ENCODE data around the gene ARHGEF28. TPM values are rescaled to one million over a fixed set of nuclear protein-coding genes. Genes with fewer than 3 reads are reported as not detected.

ARHGEF28 gene
- polyA plus RNA-seq, 3 donors: not detected

DNA sequence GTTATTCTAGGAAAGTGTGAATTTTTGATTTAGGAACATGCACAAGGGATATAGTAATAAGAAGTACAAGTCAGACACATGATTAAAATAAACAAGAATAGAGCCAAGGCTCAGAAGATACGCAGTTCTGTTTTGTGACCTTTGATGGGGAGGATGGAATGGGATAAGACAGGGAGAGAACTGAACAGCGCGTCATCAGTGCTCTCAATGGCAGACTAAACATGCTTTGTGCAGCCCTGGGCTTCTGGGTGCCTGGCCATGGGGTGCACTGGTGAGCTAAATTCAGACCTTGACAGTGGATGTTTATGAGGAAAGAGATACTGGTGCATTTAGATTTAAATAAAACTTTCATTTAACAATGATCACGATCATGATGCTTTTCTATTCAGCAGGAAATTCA lies 309.7 kb downstream of the ARHGEF28 start:
- no peaks in the 10 kb centered on the region for H3K27me3 ChIP-seq (ENCODE audit: control insufficient read depth in 2 of 2, insufficient read depth in 2 of 2, low read length in 2 of 2)
- H3K9ac ChIP-seq (ENCODE audit: insufficient read depth, low read length, poor library complexity, severe bottlenecking): no peak overlapping the region
- H3K4me1 ChIP-seq (ENCODE audit: control insufficient read depth in 1 of 2, insufficient read depth in 2 of 2, low read length in 2 of 2): no peaks in the 10 kb centered on the region
- H3K27ac ChIP-seq (ENCODE audit: low read depth in 1 of 2, low read length in 2 of 2): no peak overlapping the region
- no peaks in the 10 kb centered on the region for H3K36me3 Mint-ChIP-seq
- H3K4me2 ChIP-seq (replicated peaks; ENCODE audit: extremely low read depth, low read length, poor library complexity, severe bottlenecking): no peak overlapping the region
- peaks cover 0 to 3% (median 0%) of the 10 kb centered on the region in 7 donors for H3K9me3 Mint-ChIP-seq
- H3K4me3 Mint-ChIP-seq: no peak overlapping the region
- TF ChIP-seq, protein P1, sequence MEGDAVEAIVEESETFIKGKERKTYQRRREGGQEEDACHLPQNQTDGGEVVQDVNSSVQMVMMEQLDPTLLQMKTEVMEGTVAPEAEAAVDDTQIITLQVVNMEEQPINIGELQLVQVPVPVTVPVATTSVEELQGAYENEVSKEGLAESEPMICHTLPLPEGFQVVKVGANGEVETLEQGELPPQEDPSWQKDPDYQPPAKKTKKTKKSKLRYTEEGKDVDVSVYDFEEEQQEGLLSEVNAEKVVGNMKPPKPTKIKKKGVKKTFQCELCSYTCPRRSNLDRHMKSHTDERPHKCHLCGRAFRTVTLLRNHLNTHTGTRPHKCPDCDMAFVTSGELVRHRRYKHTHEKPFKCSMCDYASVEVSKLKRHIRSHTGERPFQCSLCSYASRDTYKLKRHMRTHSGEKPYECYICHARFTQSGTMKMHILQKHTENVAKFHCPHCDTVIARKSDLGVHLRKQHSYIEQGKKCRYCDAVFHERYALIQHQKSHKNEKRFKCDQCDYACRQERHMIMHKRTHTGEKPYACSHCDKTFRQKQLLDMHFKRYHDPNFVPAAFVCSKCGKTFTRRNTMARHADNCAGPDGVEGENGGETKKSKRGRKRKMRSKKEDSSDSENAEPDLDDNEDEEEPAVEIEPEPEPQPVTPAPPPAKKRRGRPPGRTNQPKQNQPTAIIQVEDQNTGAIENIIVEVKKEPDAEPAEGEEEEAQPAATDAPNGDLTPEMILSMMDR (IDR thresholded peaks at IDR 0.05): no peak
- H3K9me3 ChIP-seq (replicated peaks in 1 of 2; ENCODE audit: control insufficient read depth in 1 of 2, insufficient read depth in 1 of 2, low read length in 2 of 2): no peaks in the 10 kb centered on the region
- no peaks in the 10 kb centered on the region for H3K79me2 ChIP-seq (ENCODE audit: insufficient read depth, low read length)
- H3K36me3 ChIP-seq (replicated peaks in 1 of 2; ENCODE audit: control insufficient read depth in 1 of 2, insufficient read depth in 2 of 2, low read length in 2 of 2): no peaks in the 10 kb centered on the region
- intact Hi-C loops (cut with micrococcal nuclease): no loop called here
- no peak overlapping the region for H2AFZ ChIP-seq (ENCODE audit: insufficient read depth, low read depth, low read length, poor library complexity, severe bottlenecking)
- 97% methylated on average over 4 of the region's 4 CpGs for WGBS (ENCODE audit: insufficient coverage)
- no peaks in the 10 kb centered on the region for H4K20me1 ChIP-seq (ENCODE audit: insufficient read depth, low read length)
- H3K27ac Mint-ChIP-seq: no peak overlapping the region
- H3K4me3 ChIP-seq (replicated peaks in 1 of 3; ENCODE audit: low read depth in 2 of 3, low read length in 3 of 3): no peak overlapping the region
- DNase-seq: no peak
- H3K27me3 Mint-ChIP-seq (ENCODE audit: low read depth in 3 of 3): peaks cover 7 to 9% (median 8%) of the 10 kb centered on the region in 3 donors
- H3K4me1 Mint-ChIP-seq: peaks cover under 1% of the 10 kb centered on the region

DNA sequence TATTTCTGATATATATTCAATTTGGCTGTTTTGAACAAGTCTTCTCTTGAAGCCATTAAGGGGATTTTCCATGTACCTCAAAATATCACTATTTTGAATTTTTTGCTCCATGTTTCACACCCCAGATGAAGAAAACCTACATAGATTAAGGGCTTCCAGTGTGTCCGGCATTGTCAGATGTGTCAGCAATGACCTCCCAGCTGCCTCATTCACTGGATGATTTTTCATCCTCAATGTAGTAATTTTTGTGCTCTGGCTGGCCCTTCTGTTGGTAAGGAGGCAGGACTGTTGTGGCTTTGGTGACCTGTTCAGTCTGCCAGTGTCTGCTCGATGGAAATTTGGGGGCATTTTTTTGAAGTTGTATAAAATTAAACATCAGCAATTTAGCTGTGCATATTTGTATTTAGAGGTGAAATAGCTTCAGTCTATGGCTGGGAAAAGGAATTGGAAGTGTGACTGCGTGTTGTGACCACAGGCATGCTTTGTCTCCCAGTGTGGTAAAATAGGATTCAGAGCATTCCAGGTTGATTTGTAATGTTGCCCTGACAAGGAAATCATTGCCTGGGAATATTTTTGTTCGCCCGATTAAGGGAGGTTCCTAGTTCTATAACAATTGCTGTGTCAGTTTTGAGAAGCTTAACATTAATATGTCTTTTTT lies 312.4 kb downstream of the ARHGEF28 start:
- H3K27me3 Mint-ChIP-seq (ENCODE audit: low read depth in 3 of 3): peaks cover 7 to 9% (median 8%) of the 10 kb centered on the region in 3 donors
- 93% methylated on average over 2 of the region's 5 CpGs for WGBS (ENCODE audit: insufficient coverage)
- no peak overlapping the region for H3K9ac ChIP-seq (ENCODE audit: insufficient read depth, low read length, poor library complexity, severe bottlenecking)
- H3K27ac Mint-ChIP-seq: no peak overlapping the region
- H3K4me2 ChIP-seq (replicated peaks; ENCODE audit: extremely low read depth, low read length, poor library complexity, severe bottlenecking): no peak overlapping the region
- intact Hi-C loops (cut with micrococcal nuclease): no loop called here
- H2AFZ ChIP-seq (ENCODE audit: insufficient read depth, low read depth, low read length, poor library complexity, severe bottlenecking): no peak overlapping the region
- H3K27me3 ChIP-seq (ENCODE audit: control insufficient read depth in 2 of 2, insufficient read depth in 2 of 2, low read length in 2 of 2): no peaks in the 10 kb centered on the region
- no peaks in the 10 kb centered on the region for H4K20me1 ChIP-seq (ENCODE audit: insufficient read depth, low read length)
- H3K9me3 ChIP-seq (replicated peaks in 1 of 2; ENCODE audit: control insufficient read depth in 1 of 2, insufficient read depth in 1 of 2, low read length in 2 of 2): no peaks in the 10 kb centered on the region
- no peak overlapping the region for H3K4me3 ChIP-seq (replicated peaks in 1 of 3; ENCODE audit: low read depth in 2 of 3, low read length in 3 of 3)
- DNase-seq: no peak
- no peaks in the 10 kb centered on the region for H3K4me1 Mint-ChIP-seq
- no peak overlapping the region for H3K4me3 Mint-ChIP-seq
- H3K79me2 ChIP-seq (ENCODE audit: insufficient read depth, low read length): no peaks in the 10 kb centered on the region
- no peaks in the 10 kb centered on the region for H3K36me3 ChIP-seq (replicated peaks in 1 of 2; ENCODE audit: control insufficient read depth in 1 of 2, insufficient read depth in 2 of 2, low read length in 2 of 2)
- peaks cover 0 to 6% (median 0%) of the 10 kb centered on the region in 7 donors for H3K9me3 Mint-ChIP-seq
- H3K27ac ChIP-seq (ENCODE audit: low read depth in 1 of 2, low read length in 2 of 2): no peak overlapping the region
- H3K36me3 Mint-ChIP-seq: no peaks in the 10 kb centered on the region
- no peaks in the 10 kb centered on the region for H3K4me1 ChIP-seq (ENCODE audit: control insufficient read depth in 1 of 2, insufficient read depth in 2 of 2, low read length in 2 of 2)
- TF ChIP-seq, protein P1 (IDR thresholded peaks at IDR 0.05): no peak

Measured in CD14-positive monocyte (primary cell).